ENCODE measurements around the gene PAQR4.
"Not testable (repeated sequence)": the region's sequence is repeated elsewhere in the genome, so short reads cannot be mapped to it uniquely, and the experiment has no call there.

DNA sequence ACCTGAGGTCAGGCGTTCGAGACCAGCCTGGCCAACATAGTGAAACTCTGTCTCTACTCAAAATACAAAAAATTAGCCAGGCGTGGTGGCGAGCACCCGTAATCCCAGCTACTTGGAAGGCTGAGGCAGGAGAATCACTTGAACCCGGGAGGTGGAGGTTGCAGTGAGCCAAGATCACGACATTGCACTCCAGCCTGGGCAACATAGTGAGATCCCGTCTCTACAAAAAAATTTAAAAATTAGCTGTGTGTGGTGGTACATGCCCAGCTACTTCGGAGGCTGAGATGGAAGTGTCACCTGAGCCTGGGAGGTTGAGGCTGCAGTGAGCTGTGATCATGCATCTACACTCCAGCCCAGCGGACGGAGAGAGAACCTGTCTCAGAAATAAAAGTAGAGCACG is 25.4 kb upstream of the PAQR4 start:
- not testable (repeated sequence) for TF ChIP-seq EZH2 (IDR thresholded peaks at IDR 0.05; ENCODE audit: borderline replicate concordance)
- TF ChIP-seq, protein P1, sequence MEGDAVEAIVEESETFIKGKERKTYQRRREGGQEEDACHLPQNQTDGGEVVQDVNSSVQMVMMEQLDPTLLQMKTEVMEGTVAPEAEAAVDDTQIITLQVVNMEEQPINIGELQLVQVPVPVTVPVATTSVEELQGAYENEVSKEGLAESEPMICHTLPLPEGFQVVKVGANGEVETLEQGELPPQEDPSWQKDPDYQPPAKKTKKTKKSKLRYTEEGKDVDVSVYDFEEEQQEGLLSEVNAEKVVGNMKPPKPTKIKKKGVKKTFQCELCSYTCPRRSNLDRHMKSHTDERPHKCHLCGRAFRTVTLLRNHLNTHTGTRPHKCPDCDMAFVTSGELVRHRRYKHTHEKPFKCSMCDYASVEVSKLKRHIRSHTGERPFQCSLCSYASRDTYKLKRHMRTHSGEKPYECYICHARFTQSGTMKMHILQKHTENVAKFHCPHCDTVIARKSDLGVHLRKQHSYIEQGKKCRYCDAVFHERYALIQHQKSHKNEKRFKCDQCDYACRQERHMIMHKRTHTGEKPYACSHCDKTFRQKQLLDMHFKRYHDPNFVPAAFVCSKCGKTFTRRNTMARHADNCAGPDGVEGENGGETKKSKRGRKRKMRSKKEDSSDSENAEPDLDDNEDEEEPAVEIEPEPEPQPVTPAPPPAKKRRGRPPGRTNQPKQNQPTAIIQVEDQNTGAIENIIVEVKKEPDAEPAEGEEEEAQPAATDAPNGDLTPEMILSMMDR (IDR thresholded peaks at IDR 0.05; ENCODE audit: poor library complexity): not testable (repeated sequence)
